ENCODE data around the gene GLDN.

DNA sequence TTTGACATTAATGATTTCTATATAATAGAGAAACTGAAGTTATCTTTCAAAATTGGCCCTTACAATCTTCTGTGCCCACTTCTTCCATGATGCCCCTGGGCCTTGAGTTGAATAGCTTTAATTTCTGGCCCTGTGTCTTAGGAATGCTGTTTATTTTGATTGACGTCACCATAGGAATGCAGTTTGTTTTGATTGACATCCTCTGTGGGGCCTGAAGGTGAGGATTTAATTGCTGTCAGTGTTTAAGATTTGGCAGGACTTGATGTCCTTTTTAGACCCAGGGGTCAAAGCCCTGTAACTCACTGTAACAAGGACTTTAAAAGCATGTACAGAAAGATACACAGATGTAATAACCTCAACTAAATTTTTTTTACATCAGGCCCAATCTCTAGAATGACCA is 83.3 kb downstream of the GLDN start:
- TF ChIP-seq POLR2A (IDR thresholded peaks at IDR 0.05) (no peak), POLR2AphosphoS5 (IDR thresholded peaks at IDR 0.05) (no peak)
- TF ChIP-seq, protein P1, sequence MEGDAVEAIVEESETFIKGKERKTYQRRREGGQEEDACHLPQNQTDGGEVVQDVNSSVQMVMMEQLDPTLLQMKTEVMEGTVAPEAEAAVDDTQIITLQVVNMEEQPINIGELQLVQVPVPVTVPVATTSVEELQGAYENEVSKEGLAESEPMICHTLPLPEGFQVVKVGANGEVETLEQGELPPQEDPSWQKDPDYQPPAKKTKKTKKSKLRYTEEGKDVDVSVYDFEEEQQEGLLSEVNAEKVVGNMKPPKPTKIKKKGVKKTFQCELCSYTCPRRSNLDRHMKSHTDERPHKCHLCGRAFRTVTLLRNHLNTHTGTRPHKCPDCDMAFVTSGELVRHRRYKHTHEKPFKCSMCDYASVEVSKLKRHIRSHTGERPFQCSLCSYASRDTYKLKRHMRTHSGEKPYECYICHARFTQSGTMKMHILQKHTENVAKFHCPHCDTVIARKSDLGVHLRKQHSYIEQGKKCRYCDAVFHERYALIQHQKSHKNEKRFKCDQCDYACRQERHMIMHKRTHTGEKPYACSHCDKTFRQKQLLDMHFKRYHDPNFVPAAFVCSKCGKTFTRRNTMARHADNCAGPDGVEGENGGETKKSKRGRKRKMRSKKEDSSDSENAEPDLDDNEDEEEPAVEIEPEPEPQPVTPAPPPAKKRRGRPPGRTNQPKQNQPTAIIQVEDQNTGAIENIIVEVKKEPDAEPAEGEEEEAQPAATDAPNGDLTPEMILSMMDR (IDR thresholded peaks at IDR 0.05), result no peak

All from transverse colon (tissue), 4 donors.